ENCODE results near the gene DPEP2NB. TPM values are rescaled to one million over a fixed set of nuclear protein-coding genes. Genes with fewer than 3 reads are reported as not detected.
A peak's percentile ranks its signal among the peaks of the same experiment; 100 is the strongest.

DPEP2NB gene
- total RNA-seq, 1 donor from 2014 or later, result not detected

- Mint-ChIP-seq H3K27ac (peak overlapping the region; percentile 98), H3K27me3 (peaks cover 7% of the 10 kb centered on the region)
These were observed 49.8 kb downstream of the DPEP2NB start for GRCh38 chr16:67965668-67966548.

GRCh38 chr16:67964477-67965131, 51.1 kb downstream of the DPEP2NB start:
- DNase-seq (ENCODE audit: extremely low spot score, unreplicated experiment), result no peak
- peaks cover 28% of the 10 kb centered on the region for H3K4me1 Mint-ChIP-seq (ENCODE audit: unreplicated experiment)
- H3K4me3 Mint-ChIP-seq, result peak overlapping the region; percentile 49
- H3K27me3 Mint-ChIP-seq, result peaks cover 7% of the 10 kb centered on the region
- H3K36me3 Mint-ChIP-seq, result peaks cover 13% of the 10 kb centered on the region
- TF ChIP-seq CTCF (conservative IDR thresholded peaks at IDR 0.05), result no peak
- H3K27ac Mint-ChIP-seq, result peak overlapping the region; percentile 55
- H3K9me3 Mint-ChIP-seq, result no peaks in the 10 kb centered on the region

More at GRCh38 chr16:67965668-67966548, 49.8 kb downstream of the DPEP2NB start:
- no peaks in the 10 kb centered on the region for H3K9me3 Mint-ChIP-seq
- no peak for DNase-seq (ENCODE audit: extremely low spot score, unreplicated experiment)
- H3K4me3 Mint-ChIP-seq, result peak overlapping the region; percentile 89
- H3K4me1 Mint-ChIP-seq (ENCODE audit: unreplicated experiment), result peaks cover 28% of the 10 kb centered on the region
- no peak for TF ChIP-seq CTCF (conservative IDR thresholded peaks at IDR 0.05)
- H3K36me3 Mint-ChIP-seq, result peaks cover 12% of the 10 kb centered on the region

GRCh38 chr16:67963662-67964321, 51.9 kb downstream of the DPEP2NB start:
- H3K4me1 Mint-ChIP-seq (ENCODE audit: unreplicated experiment), result peaks cover 28% of the 10 kb centered on the region
- H3K4me3 Mint-ChIP-seq, result no peak overlapping the region
- peaks cover 13% of the 10 kb centered on the region for H3K36me3 Mint-ChIP-seq
- H3K9me3 Mint-ChIP-seq, result no peaks in the 10 kb centered on the region
- DNase-seq (ENCODE audit: extremely low spot score, unreplicated experiment), result no peak
- H3K27me3 Mint-ChIP-seq, result peaks cover 3% of the 10 kb centered on the region
- no peak for TF ChIP-seq CTCF (conservative IDR thresholded peaks at IDR 0.05)
- H3K27ac Mint-ChIP-seq, result no peak overlapping the region

Other genes starting within 250 kb of the DPEP2NB start
- 27.3 and 27.5 TPM in 2 replicates for gene RANBP10, start 209.4 kb downstream of the DPEP2NB start, total RNA-seq (ENCODE audit: low replicate concordance)
- gene TSNAXIP1, start 209.0 kb downstream of the DPEP2NB start, total RNA-seq (ENCODE audit: low replicate concordance), result 3.9 and 7.2 TPM in 2 replicates
- 25.5 and 35.1 TPM in 2 replicates for gene THAP11, start 173.6 kb downstream of the DPEP2NB start, total RNA-seq (ENCODE audit: low replicate concordance)
- gene NUTF2, start 169.0 kb downstream of the DPEP2NB start, total RNA-seq (ENCODE audit: low replicate concordance), result 144 and 149 TPM in 2 replicates
- gene CENPT, start 168.2 kb downstream of the DPEP2NB start, total RNA-seq (ENCODE audit: low replicate concordance), result 67.6 and 74.2 TPM in 2 replicates
- gene EDC4, start 142.9 kb downstream of the DPEP2NB start, total RNA-seq (ENCODE audit: low replicate concordance), result 77.5 and 81.1 TPM in 2 replicates
- 0.80 and 1.1 TPM in 2 replicates for gene NRN1L, start 131.0 kb downstream of the DPEP2NB start, total RNA-seq (ENCODE audit: low replicate concordance)
- 39.2 and 41.5 TPM in 2 replicates for gene PSKH1, start 122.7 kb downstream of the DPEP2NB start, total RNA-seq (ENCODE audit: low replicate concordance)
- gene CTRL, start 84.0 kb downstream of the DPEP2NB start, total RNA-seq (ENCODE audit: low replicate concordance), result 0.59 and 1.4 TPM in 2 replicates
- 51.9 and 68.8 TPM in 2 replicates for gene PSMB10, start 79.1 kb downstream of the DPEP2NB start, total RNA-seq (ENCODE audit: low replicate concordance)
- gene LCAT, start 71.8 kb downstream of the DPEP2NB start, total RNA-seq (ENCODE audit: low replicate concordance), result 20.2 and 26.1 TPM in 2 replicates
- gene SLC12A4, start 47.3 kb downstream of the DPEP2NB start, total RNA-seq (ENCODE audit: low replicate concordance), result 48.1 and 68.8 TPM in 2 replicates
- not detected in 2 replicates for gene DPEP3, start 35.4 kb downstream of the DPEP2NB start, total RNA-seq (ENCODE audit: low replicate concordance)
- gene DPEP2, start 16.4 kb downstream of the DPEP2NB start, total RNA-seq (ENCODE audit: low replicate concordance), result not detected in 2 replicates
- 14.7 and 15.2 TPM in 2 replicates for gene DDX28, start 7.3 kb upstream of the DPEP2NB start, total RNA-seq (ENCODE audit: low replicate concordance)
- gene DUS2, start 7.4 kb upstream of the DPEP2NB start, total RNA-seq (ENCODE audit: low replicate concordance), result 21.7 and 24.1 TPM in 2 replicates
- 37.5 and 55.5 TPM in 2 replicates for gene NFATC3, start 69.5 kb upstream of the DPEP2NB start, total RNA-seq (ENCODE audit: low replicate concordance)
- gene ESRP2, start 220.2 kb upstream of the DPEP2NB start, total RNA-seq (ENCODE audit: low replicate concordance), result 65.6 and 150 TPM in 2 replicates
- 20.1 and 22.1 TPM in 2 replicates for gene PLA2G15, start 229.5 kb upstream of the DPEP2NB start, total RNA-seq (ENCODE audit: low replicate concordance)
- gene SLC7A6, start 248.6 kb upstream of the DPEP2NB start, total RNA-seq (ENCODE audit: low replicate concordance), result 41.1 and 47.3 TPM in 2 replicates